ENCODE data around the gene SUPT16H.
A peak's percentile ranks its signal among the peaks of the same experiment; 100 is the strongest.
"Not testable (repeated sequence)": the region's sequence is repeated elsewhere in the genome, so short reads cannot be mapped to it uniquely, and the experiment has no call there.

The SUPT16H gene

GRCh38 chr14:21383848-21384493 is at the start of gene SUPT16H:
TSS of gene SUPT16H (minus strand) at chr14:21384019. CDS start at chr14:21383927, 92 bp downstream.
- H3K27ac ChIP-seq = peak within 1 kb of the TSS; percentile 86
- peak; percentile 40 for DNase-seq (ENCODE audit: low read depth, low spot score)

GRCh38 chr14:21431126-21431525 is 47.3 kb upstream of the SUPT16H start:
- DNase-seq (ENCODE audit: low read depth, low spot score) = no peak

GRCh38 chr14:21428930-21429329 is 45.1 kb upstream of the SUPT16H start:
- DNase-seq (ENCODE audit: low read depth, low spot score) = no peak
- H3K27ac ChIP-seq = no peak overlapping the region

More at GRCh38 chr14:21431126-21431525, 47.3 kb upstream of the SUPT16H start:
- no peak overlapping the region for H3K27ac ChIP-seq

GRCh38 chr14:21426692-21427091 is 42.9 kb upstream of the SUPT16H start:
- DNase-seq (ENCODE audit: low read depth, low spot score) = no peak
- H3K27ac ChIP-seq = no peak overlapping the region

GRCh38 chr14:21419528-21419927 is 35.7 kb upstream of the SUPT16H start:
- no peak overlapping the region for H3K27ac ChIP-seq
- DNase-seq (ENCODE audit: low read depth, low spot score) = no peak

GRCh38 chr14:21415329-21415728 is 31.5 kb upstream of the SUPT16H start:
- no peak for DNase-seq (ENCODE audit: low read depth, low spot score)
- no peak overlapping the region for H3K27ac ChIP-seq

- H3K27ac ChIP-seq = no peak overlapping the region
- no peak for DNase-seq (ENCODE audit: low read depth, low spot score)
These were observed 30.4 kb upstream of the SUPT16H start for GRCh38 chr14:21414137-21414631.

GRCh38 chr14:21408147-21408546 is 24.3 kb upstream of the SUPT16H start:
- DNase-seq (ENCODE audit: low read depth, low spot score) = no peak
- peak overlapping the region; percentile 25 for H3K27ac ChIP-seq

- DNase-seq (ENCODE audit: low read depth, low spot score) = no peak
- H3K27ac ChIP-seq = no peak overlapping the region
These were observed 22.4 kb upstream of the SUPT16H start for GRCh38 chr14:21406213-21406612.

GRCh38 chr14:21405097-21405496 is 21.3 kb upstream of the SUPT16H start:
- H3K27ac ChIP-seq = no peak overlapping the region
- no peak for DNase-seq (ENCODE audit: low read depth, low spot score)

- H3K27ac ChIP-seq = no peak overlapping the region
- DNase-seq (ENCODE audit: low read depth, low spot score) = no peak
These were observed 15.6 kb upstream of the SUPT16H start for GRCh38 chr14:21399311-21399870.

- DNase-seq (ENCODE audit: low read depth, low spot score) = no peak
- H3K27ac ChIP-seq = no peak overlapping the region
These were observed 15.1 kb upstream of the SUPT16H start for GRCh38 chr14:21398901-21399300.

- no peak for DNase-seq (ENCODE audit: low read depth, low spot score)
These were observed 11.6 kb upstream of the SUPT16H start for GRCh38 chr14:21395450-21395849.

GRCh38 chr14:21385188-21385904 is 1.5 kb upstream of the SUPT16H start:
- H3K27ac ChIP-seq = peak overlapping the region; percentile 86

More at GRCh38 chr14:21395450-21395849, 11.6 kb upstream of the SUPT16H start:
- H3K27ac ChIP-seq = no peak overlapping the region

GRCh38 chr14:21384494-21384851 is 654 bp upstream of the SUPT16H start:
- H3K27ac ChIP-seq = peak overlapping the region; percentile 86
- DNase-seq (ENCODE audit: low read depth, low spot score) = no peak

More at GRCh38 chr14:21385188-21385904, 1.5 kb upstream of the SUPT16H start:
- DNase-seq (ENCODE audit: low read depth, low spot score) = no peak

GRCh38 chr14:21382886-21383847 is 652 bp downstream of the SUPT16H start:
- DNase-seq (ENCODE audit: low read depth, low spot score) = no peak
- peak overlapping the region; percentile 86 for H3K27ac ChIP-seq

GRCh38 chr14:21382095-21382494 is 1.7 kb downstream of the SUPT16H start:
- H3K27ac ChIP-seq = no peak overlapping the region
- no peak for DNase-seq (ENCODE audit: low read depth, low spot score)

GRCh38 chr14:21379338-21379737 is 4.5 kb downstream of the SUPT16H start:
- H3K27ac ChIP-seq = no peak overlapping the region
- DNase-seq (ENCODE audit: low read depth, low spot score) = no peak

GRCh38 chr14:21373980-21374379 is 9.8 kb downstream of the SUPT16H start:
- H3K27ac ChIP-seq = no peak overlapping the region
- no peak for DNase-seq (ENCODE audit: low read depth, low spot score)

- not testable (repeated sequence) for H3K27ac ChIP-seq; DNase-seq (ENCODE audit: low read depth, low spot score)
These were observed 11.0 kb downstream of the SUPT16H start for GRCh38 chr14:21372814-21373213.

All from epithelial cell of prostate (primary cell).